Activated effector memory CD4-positive, alpha-beta T cell treated with Interleukin-2 at 50 U/mL for 16 hours (primary cell): ENCODE measurements around the gene TSPAN12.
"Not testable (repeated sequence)": the region's sequence is repeated elsewhere in the genome, so short reads cannot be mapped to it uniquely, and the experiment has no call there.

ENCODE experiments used
- DNase-seq: peaks from one replicate; pipeline ENCODE4 v3.0.0-alpha.2; 2020

TSPAN12 gene

GRCh38 chr7:120799813-120800475, 58.0 kb downstream of the TSPAN12 start:
- DNase-seq, result no peak

- DNase-seq, result no peak
Observed at GRCh38 chr7:120799147-120799546, 58.8 kb downstream of the TSPAN12 start.

GRCh38 chr7:120797026-120797645, 60.8 kb downstream of the TSPAN12 start:
- no peak for DNase-seq

- DNase-seq, result no peak
Observed at GRCh38 chr7:120794106-120794729, 63.7 kb downstream of the TSPAN12 start.

- no peak for DNase-seq
Observed at GRCh38 chr7:120793213-120793936, 64.6 kb downstream of the TSPAN12 start.

GRCh38 chr7:120792861-120793130, 65.1 kb downstream of the TSPAN12 start:
- no peak for DNase-seq

GRCh38 chr7:120792091-120792860, 65.7 kb downstream of the TSPAN12 start:
- peak; percentile 25 for DNase-seq

- no peak for DNase-seq
Observed at GRCh38 chr7:120785095-120785494, 72.8 kb downstream of the TSPAN12 start.

- no peak for DNase-seq
Observed at GRCh38 chr7:120783721-120784120, 74.2 kb downstream of the TSPAN12 start.

- DNase-seq, result no peak
Observed at GRCh38 chr7:120783273-120783672, 74.7 kb downstream of the TSPAN12 start.

- not testable (repeated sequence) for DNase-seq
Observed at GRCh38 chr7:120781924-120782323, 76.0 kb downstream of the TSPAN12 start.

GRCh38 chr7:120780938-120781337, 77.0 kb downstream of the TSPAN12 start:
- DNase-seq, result no peak

GRCh38 chr7:120780451-120780850, 77.5 kb downstream of the TSPAN12 start:
- not testable (repeated sequence) for DNase-seq

- DNase-seq, result not testable (repeated sequence)
Observed at GRCh38 chr7:120779078-120779477, 78.9 kb downstream of the TSPAN12 start.

- DNase-seq, result no peak
Observed at GRCh38 chr7:120775755-120776154, 82.2 kb downstream of the TSPAN12 start.

GRCh38 chr7:120774481-120774880, 83.5 kb downstream of the TSPAN12 start:
- no peak for DNase-seq

GRCh38 chr7:120770206-120770605, 87.7 kb downstream of the TSPAN12 start:
- no peak for DNase-seq

- no peak for DNase-seq
Observed at GRCh38 chr7:120760851-120761250, 97.1 kb downstream of the TSPAN12 start.

- no peak for DNase-seq
Observed at GRCh38 chr7:120760050-120760449, 97.9 kb downstream of the TSPAN12 start.

- DNase-seq, result no peak
Observed at GRCh38 chr7:120743128-120743527, 114.8 kb downstream of the TSPAN12 start.

- no peak for DNase-seq
Observed at GRCh38 chr7:120742372-120742771, 115.6 kb downstream of the TSPAN12 start.

- no peak for DNase-seq
Observed at GRCh38 chr7:120741371-120742042, 116.4 kb downstream of the TSPAN12 start.
